Pancreas (tissue), 10 donors: Measurements from ENCODE around the gene ST6GALNAC6. TPM values are rescaled to one million over a fixed set of nuclear protein-coding genes. Genes with fewer than 3 reads are reported as not detected.

Source experiments
- ATAC-seq, 4 donors: fragments of 200-7000 bp; cut with Tn5 transposase; one replicate each; pipeline versions ENCODE4 v1.8.0 to v1.9.1; 2020; ENCODE audit warnings: mild to moderate bottlenecking in 4 of 4, moderate library complexity in 4 of 4
- DNase-seq, 6 donors: peaks; one replicate each; pipeline ENCODE4 v3.0.0-alpha.2; 2020
- FAIRE-seq: peaks from 2 replicates; lab custom pipeline; 2012; peaks lifted over from hg19 to GRCh38; lab: Jason Lieb, UNC
- H3K27ac ChIP-seq, 4 donors: fragments of 200-600 bp; sonication (generic); 1 replicate in 3 of 4; 2 replicates in 1 of 4; pipeline versions ENCODE4 v1.5.0 to v1.8.0; 2020
- H3K27me3 ChIP-seq, 4 donors: fragments of 200-600 bp; one replicate each; pipeline ENCODE4 v1.8.0; 2021
- H3K36me3 ChIP-seq, 3 donors: fragments of 200-600 bp; sonication (generic) in 1 of 3; one replicate each; pipeline versions ENCODE4 v1.5.0 to v1.8.0; 2020 to 2021
- H3K4me1 ChIP-seq, 3 donors: fragments of 200-600 bp; one replicate each; pipeline ENCODE4 v1.8.0; 2021
- H3K4me3 ChIP-seq, 4 donors: fragments of 200-600 bp; sonication (generic) in 2 of 4; one replicate each; pipeline versions ENCODE4 v1.5.0 to v1.8.0; 2020 to 2021
- H3K9me3 ChIP-seq, 4 donors: fragments of 200-600 bp; one replicate each; pipeline ENCODE4 v1.8.0; 2021
- WGBS, 2 donors: extraction: QIAGEN DNeasy Blood & Tissue Kit; methylation state at CpG; one replicate each; pipeline ENCODE4 v1.1.7; 2013; 5-methylcytosine and 5-hydroxymethylcytosine counted together
- intact Hi-C, 3 donors: fragments of 100-400 bp; cut with DNase I; formaldehyde crosslinking; loops; one replicate each; pipeline versions ENCODE4 v1.11.1 to v1.14.2; 2022
- polyA plus RNA-seq, 2 donors: library from polyadenylated mRNA; stranded (reverse); fragments of 200-250 nt; gene quantifications; one replicate each; pipeline ENCODE4 v1.2.3, GENCODE V29; 2013
- total RNA-seq, 6 donors: library from RNA; stranded (reverse); fragmentation: NEBNext Ultra II Directional in 4 of 6; extraction: Animal tissue kit (Norgen Biotek cat#: 25700) in 4 of 6; gene quantifications; one replicate each; pipeline versions ENCODE4 v1.2.1 to v1.2.4, GENCODE V29; 2021 to 2023
- TF ChIP-seq, protein P1 (sequence below), 4 donors: fragments of 200-600 bp; sonication (generic) in 3 of 4; IDR thresholded peaks; one replicate each; pipeline versions ENCODE4 v1.5.0 to v1.8.0; 2021; ENCODE audit warnings: antibody characterized with exemption in 4 of 4
- donor health status: healthy with polysubstance abuse.
- donor health status: DM: no; HTN: no; CAD: no; lungs with moderate emphysema.
- donor health status: DM: no; HTN: no; CAD: no.
- donor health status: control.
- donor health status: control.
- donor health status: Bipolar disorder and iron deficiency.
- donor health status: DM: yes; HTN: yes; CAD: no.
- donor health status: DM: no; HTN: no; CAD: no.
- donor health status: DM: no; HTN: no; CAD: no.
- donor health status: DM: yes; HTN: yes; CAD: no.

ST6GALNAC6 gene
- total and polyA plus RNA-seq, 8 donors = 20.7 to 35.7 (median 27.0) TPM

DNA sequence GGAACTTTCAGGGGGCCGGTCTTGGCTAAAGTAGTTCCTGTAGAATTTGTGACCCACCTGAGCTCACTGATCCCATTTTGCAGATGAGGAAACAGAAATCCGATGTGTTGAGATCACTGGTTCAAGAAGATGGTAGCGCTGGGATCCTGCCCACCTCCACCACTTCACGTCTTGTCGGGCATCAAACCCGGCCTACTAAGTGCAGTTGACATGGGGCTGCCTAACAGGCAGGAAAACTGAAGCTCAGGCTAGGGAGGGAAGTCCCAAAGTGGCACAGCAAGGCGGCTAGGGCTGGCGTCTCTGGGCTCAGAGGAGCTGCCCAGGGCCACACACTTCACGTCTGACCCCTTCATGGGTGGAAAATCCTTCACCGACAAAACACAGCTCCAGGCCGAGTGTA lies 44.4 kb downstream of the ST6GALNAC6 start:
- Histone ChIP-seq H3K4me3 (peak overlapping the region in 1 of 4 donors; percentile 39), H3K9me3 (no peaks in the 10 kb centered on the region), H3K4me1 (peaks cover 0 to 10% (median 0%) of the 10 kb centered on the region in 3 donors), H3K36me3 (no peaks in the 10 kb centered on the region), H3K27ac (peak overlapping the region in 2 of 4 donors; percentile 29 to 46), H3K27me3 (no peaks in the 10 kb centered on the region)
- DNase-seq (peak in 1 of 6 donors; percentile 9), FAIRE-seq (no peak), ATAC-seq (no peak)
- intact Hi-C loops = no loop called here
- 73 to 74% methylated on average over 11 of the region's 11 CpGs for WGBS, 2 donors
- TF ChIP-seq, protein P1, sequence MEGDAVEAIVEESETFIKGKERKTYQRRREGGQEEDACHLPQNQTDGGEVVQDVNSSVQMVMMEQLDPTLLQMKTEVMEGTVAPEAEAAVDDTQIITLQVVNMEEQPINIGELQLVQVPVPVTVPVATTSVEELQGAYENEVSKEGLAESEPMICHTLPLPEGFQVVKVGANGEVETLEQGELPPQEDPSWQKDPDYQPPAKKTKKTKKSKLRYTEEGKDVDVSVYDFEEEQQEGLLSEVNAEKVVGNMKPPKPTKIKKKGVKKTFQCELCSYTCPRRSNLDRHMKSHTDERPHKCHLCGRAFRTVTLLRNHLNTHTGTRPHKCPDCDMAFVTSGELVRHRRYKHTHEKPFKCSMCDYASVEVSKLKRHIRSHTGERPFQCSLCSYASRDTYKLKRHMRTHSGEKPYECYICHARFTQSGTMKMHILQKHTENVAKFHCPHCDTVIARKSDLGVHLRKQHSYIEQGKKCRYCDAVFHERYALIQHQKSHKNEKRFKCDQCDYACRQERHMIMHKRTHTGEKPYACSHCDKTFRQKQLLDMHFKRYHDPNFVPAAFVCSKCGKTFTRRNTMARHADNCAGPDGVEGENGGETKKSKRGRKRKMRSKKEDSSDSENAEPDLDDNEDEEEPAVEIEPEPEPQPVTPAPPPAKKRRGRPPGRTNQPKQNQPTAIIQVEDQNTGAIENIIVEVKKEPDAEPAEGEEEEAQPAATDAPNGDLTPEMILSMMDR (IDR thresholded peaks at IDR 0.05) = no peak

- DNase-seq (peak in 1 of 6 donors; percentile 37), ATAC-seq (peak in 3 of 4 donors; percentile 61 to 72 (median 70)), FAIRE-seq (no peak)
- H3K4me1 ChIP-seq = peaks cover 0 to 10% (median 0%) of the 10 kb centered on the region in 3 donors
- TF ChIP-seq, protein P1 (IDR thresholded peaks at IDR 0.05) = no peak
- H3K4me3 ChIP-seq = peak within 1 kb of the TSS; percentile 8 to 39 (median 20)
- WGBS, 2 donors = 60 to 61% methylated on average over 35 to 37 of the region's 37 CpGs
- H3K9me3 ChIP-seq = no peaks in the 10 kb centered on the region
- no peaks in the 10 kb centered on the region for H3K27me3 ChIP-seq
- H3K36me3 ChIP-seq = no peaks in the 10 kb centered on the region
- intact Hi-C loops = no loop called here
- peak within 1 kb of the TSS in 3 of 4 donors; percentile 29 to 46 (median 33) for H3K27ac ChIP-seq
These were observed 45.1 kb downstream of the ST6GALNAC6 start, which contains the start of gene ENG for GRCh38 chr9:127854184-127854806. Gene ENG (minus strand): TSS chr9:127854658. CDS start chr9:127854355, 303 bp downstream.

DNA sequence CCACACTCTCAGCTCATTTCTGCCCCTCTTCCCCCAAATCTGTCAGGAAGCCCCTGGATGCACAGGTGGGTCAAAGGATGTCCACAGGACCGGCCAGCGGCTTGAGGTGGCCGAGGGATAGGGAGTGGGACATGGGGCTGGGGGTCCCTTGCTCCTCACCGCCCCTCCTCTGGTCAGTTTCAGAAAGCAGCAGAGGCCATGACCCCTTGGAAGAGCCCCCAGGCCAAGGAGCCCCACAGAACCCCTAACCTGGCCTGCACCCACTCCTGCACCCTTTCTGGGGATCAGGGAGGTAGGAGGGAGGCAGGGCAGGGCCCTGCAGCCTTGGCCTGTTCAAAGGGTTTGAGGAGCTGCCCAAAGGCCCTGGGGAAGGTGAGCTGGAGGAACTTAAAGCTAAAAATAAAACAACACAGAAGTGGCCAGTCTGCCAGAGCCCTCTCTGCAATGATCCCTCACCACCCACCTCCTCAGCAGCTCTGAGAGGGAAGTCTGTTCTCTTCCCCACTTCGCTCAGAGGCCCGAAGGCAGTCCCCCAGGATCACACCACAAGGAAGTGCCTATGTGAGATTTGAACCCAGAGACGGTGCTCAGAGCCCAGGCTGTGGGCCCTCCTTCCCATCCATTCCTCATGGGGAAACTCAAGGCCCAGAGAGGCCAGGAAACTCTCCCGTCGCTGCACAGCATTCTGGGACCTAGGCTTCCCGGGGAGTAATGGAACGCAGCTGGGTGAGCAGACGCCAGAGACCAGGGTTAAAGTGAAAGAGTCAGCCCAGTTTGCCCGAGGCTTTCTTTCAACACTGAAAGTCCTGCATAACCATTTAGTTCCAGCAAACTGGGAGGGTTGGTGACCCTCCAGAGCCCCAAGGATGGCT lies 45.9 kb downstream of the ST6GALNAC6 start:
- WGBS, 2 donors = 66 to 68% methylated on average over 13 of the region's 13 CpGs
- intact Hi-C loops = no loop called here
- peak in 1 of 4 donors; percentile 36 for ATAC-seq

GRCh38 chr9:127852829-127853228 lies 46.6 kb downstream of the ST6GALNAC6 start:
- H3K9me3 ChIP-seq = no peaks in the 10 kb centered on the region
- no peaks in the 10 kb centered on the region for H3K36me3 ChIP-seq
- H3K4me3 ChIP-seq = peak overlapping the region in 1 of 4 donors; percentile 39
- ATAC-seq (no peak), DNase-seq (no peak), FAIRE-seq (no peak)
- no peaks in the 10 kb centered on the region for H3K27me3 ChIP-seq
- intact Hi-C loops = no loop called here
- H3K4me1 ChIP-seq = no peaks in the 10 kb centered on the region
- WGBS, 2 donors = 82 to 84% methylated on average over 9 of the region's 9 CpGs
- H3K27ac ChIP-seq = no peak overlapping the region
- TF ChIP-seq, protein P1 (IDR thresholded peaks at IDR 0.05) = no peak

More for the DNA sequence above, 45.9 kb downstream of the ST6GALNAC6 start:
- Histone ChIP-seq H3K4me1 (peaks cover 0 to 6% (median 0%) of the 10 kb centered on the region in 3 donors), H3K4me3 (peak overlapping the region; percentile 8 to 39 (median 20)), H3K27me3 (no peaks in the 10 kb centered on the region), H3K36me3 (no peaks in the 10 kb centered on the region), H3K9me3 (no peaks in the 10 kb centered on the region), H3K27ac (peak overlapping the region in 3 of 4 donors; percentile 29 to 46 (median 33))
- no peak for FAIRE-seq
- TF ChIP-seq, protein P1 (IDR thresholded peaks at IDR 0.05) = no peak
- peak in 1 of 6 donors; percentile 15 for DNase-seq
